Lung microvascular endothelial cell (primary cell): ENCODE measurements around the gene ITGA1. TPM values are rescaled to one million over a fixed set of nuclear protein-coding genes. Genes with fewer than 3 reads are reported as not detected.
"Not testable (repeated sequence)": the region's sequence is repeated elsewhere in the genome, so short reads cannot be mapped to it uniquely, and the experiment has no call there.

ENCODE experiments used
- DNase-seq, 2 donors: peaks; one replicate each; pipeline versions ENCODE4 v3.0.0 to v3.0.0-alpha.2; 2010; ENCODE audit warnings: low read depth in 2 of 2
- total RNA-seq: library from RNA; depleted of rRNA; stranded (reverse); fragments of >200 nt; gene quantifications from 2 replicates; pipeline ENCODE4 v1.2.1, GENCODE V29; 2014

The ITGA1 gene
- total RNA-seq, 1 donor from 2014 or later: 43.8 TPM

DNA sequence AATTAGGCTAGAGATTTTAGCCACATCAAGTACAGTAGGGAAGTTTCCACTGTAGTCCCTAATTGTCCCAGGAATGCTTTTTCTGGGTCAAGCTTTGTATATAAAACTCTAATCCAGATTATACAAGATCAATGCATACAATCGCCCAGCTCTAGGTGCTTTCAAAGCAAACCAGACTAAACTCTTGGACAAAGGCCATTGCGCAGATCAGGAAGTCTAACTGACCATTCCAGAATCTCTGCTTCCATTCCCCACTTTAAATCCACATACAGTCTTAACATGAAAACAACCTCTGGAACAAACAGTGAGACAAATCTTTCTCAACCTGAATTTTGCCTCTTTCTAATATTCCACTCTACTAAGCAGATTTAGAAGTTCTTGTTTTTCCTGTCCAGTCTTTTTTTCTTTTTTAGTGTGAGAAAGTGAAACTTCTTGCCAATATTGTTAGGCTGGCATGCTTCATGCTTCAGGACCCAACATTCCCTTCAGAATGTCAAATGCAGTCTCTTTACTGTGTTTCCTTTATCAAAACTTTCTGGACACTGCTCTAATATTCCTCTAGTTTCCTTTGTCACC lies 76.1 kb downstream of the ITGA1 start:
- DNase-seq: peak; percentile 37 to 44

DNA sequence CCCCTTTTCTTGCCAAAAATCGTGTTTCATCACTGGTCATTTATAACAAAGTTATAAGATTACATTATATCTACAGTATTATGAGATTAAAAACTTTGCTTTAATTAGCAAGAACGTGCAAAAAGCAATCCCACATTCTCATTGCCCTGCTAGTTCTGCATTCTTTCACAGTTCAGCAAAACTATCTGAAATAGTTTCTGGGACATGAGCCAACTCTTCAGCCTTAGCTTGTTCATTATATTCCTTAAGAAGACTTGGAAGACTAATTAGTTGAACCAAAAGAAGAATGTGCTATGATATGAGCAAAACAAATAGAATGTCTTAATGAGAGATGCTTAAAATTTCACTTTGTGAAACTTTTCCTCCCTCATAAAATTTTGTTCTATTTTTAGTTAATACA lies 76.7 kb downstream of the ITGA1 start:
- DNase-seq: peak in 1 of 2 donors; percentile 48

DNA sequence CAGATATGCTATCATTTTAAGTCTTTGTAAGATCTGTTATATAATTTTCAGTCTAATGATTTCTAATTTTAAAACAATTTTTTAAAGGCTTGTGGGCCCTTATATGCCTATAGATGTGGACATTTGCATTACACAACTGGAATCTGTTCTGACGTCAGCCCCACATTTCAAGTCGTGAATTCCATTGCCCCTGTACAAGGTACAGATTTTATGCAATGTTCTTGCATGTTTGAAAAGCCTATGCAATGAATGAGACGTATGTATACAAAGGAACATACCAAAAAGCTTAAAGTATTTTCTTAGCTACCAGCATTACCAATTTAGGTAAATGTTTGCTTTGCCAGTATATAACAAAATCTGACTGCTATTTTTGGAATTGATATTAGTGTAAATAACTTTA lies 77.2 kb downstream of the ITGA1 start:
- DNase-seq: no peak

DNA sequence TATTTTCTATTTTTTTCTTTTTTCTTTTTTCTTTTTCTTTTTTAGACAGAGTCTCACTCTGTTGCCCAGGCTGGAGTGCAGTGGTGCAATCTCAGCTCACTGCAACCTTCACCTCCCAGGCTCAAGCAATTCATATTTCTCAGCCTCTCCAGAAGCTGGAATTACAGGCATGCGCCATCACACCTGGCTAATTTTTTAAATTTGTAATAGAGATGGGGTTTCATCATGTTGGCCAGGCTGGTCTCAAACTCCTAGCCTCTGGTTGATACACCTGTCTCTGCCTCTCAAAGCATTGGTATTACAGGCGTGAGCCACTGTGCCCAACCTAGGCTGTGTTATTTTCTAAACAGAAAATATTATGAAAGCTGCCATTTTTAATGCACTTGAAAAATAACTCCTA lies 78.3 kb downstream of the ITGA1 start:
- not testable (repeated sequence) for DNase-seq

DNA sequence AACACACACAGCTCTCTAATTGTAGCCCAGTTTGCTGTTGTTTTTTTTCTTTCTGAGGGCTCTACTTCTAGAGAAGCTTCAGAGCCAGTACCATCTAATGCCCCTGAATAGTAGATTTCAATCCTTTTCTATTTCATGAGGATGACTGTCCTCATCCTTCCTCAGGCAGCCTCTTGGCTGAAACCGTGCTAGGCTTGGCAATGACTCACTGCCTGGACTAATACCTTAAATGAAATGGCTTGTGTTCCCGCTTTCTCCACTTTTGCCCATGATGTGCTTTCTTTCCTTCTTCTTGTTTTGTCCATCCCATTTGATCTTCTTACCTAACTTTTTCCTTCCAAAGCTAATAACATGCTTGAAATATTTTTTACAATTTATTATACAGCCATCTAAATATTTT lies 80.1 kb downstream of the ITGA1 start:
- DNase-seq: peak in 1 of 2 donors; percentile 41

DNA sequence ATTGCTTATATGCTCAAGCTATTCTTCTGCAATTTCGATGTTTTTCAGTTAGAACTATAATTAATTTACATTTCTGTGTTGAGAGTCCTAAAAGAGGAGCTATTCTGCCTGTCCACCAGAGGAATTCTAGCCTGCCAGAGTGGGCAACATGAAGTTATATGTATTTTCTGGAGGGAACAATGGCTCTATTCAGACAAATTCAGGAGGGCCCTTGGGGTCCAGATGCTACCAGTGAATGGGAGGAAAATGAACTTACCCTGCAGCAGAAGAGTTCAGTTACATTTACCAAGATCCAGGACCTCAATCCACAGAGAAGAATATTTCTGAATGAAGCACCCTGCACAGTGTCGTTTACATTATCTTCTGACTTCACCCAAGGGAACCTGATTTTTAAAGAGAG lies 80.7 kb downstream of the ITGA1 start:
- no peak for DNase-seq

DNA sequence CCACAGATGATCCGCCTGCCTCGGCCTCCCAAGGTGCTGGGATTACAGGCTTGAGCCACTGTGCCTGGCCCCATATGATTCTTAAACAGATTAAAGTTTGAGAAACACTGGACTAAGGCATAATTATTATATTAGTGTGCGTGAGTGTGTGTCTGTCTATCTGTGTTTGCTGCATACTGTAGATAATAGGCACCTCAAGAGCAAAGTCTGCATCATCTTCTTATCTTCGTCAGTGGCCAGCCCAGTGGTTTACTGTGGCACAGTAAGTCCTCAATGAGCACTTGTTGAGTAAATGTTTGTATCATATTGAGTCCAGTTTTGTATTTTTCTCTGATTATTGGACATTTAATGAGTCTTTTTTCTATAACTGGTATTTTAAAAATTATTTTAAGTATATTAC lies 81.7 kb downstream of the ITGA1 start:
- DNase-seq: no peak

DNA sequence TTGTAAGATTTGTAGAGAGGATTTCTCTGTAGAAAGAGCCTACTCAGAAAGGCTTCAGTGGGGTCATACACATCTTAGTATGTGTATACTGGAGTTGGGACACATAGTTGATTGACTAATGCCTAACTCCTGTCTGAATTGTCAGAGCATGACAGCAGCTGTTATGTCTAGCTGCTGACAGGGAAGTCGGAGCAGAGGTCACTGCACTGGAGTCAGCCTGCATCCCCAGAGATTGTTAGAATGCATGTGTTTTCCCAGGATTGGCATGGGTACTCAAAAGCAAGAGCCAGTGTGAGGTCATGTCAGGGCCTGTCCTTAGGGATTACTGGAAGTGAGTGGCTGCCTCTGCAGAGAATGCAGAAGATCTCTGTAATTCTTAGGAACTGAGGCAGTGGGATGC lies 82.7 kb downstream of the ITGA1 start:
- peak; percentile 72 to 86 for DNase-seq

DNA sequence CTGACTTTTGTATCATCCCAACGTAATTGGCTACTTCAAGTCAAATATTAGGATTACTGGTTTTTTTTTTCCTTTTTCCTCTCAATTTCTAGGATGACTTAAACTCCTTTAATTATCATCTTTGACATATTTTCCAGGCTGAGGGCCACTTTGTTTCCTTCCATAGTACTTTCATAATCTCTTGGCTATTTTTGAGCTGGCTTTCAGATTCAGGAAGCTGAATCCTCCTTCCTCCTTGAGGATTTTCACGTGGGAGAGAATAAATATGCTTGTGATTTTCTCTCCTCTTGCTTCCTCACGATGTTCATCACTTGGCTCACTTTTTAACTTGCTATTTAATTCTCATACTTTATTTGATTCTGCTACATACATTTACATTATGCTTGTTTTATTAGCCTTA lies 88.1 kb downstream of the ITGA1 start:
- DNase-seq: peak in 1 of 2 donors; percentile 49

DNA sequence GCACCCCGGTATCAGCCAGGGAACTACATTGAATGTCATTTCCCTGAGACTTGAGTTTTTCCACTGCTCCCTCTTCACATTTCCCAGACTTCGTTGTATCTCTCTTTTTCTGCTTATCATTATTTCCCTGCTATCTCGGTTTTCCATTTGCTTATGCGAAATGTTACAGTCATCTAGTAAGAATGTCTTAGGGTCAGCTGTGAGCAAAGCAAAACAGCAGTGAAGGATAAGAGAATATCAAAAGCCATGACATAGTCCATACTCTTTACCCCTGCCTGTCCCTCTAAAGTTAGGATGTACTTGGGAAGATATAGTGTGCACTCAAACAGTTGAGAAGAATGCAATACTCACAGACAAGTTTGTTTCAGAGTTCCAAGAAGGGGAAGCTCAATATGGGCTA lies 88.7 kb downstream of the ITGA1 start:
- DNase-seq: no peak

DNA sequence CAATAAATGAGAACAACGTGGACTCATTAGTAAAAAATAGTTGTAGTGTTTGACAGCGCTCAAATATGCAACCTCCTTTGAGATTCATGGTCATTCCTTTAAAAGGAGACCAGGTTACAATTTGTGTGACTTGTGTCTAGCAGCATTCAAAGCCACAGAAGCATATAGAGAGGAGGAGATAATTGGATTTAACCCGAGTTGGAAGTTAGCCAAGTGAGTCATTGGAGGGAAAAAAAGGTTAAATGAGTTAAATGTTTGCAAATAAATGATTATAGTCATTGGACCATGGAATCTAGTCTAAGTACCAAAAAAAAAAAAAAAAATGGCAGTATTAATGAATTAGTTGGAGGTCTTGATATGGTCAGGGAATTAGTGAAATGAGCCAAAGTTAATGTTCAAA lies 90.9 kb downstream of the ITGA1 start:
- peak; percentile 25 to 49 for DNase-seq

DNA sequence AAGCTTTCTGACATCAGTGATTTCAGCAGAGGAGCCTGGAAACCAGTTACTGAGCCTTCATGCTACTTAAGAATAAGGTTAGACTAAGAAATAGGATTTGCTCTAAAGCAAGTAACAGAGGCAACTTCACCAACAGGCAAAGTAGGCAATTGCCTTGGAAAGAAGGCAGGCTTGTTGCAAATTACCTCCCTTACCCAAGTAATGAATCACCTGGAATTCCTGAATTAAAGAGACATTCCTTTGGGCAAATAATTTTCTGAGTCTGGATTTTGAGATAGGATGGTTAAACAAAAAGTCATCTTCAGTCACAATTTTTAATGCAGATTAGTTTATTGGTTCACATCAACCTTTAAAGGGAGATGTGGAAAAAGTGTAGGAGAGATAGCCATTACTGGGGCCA lies 92.8 kb downstream of the ITGA1 start:
- DNase-seq: no peak

DNA sequence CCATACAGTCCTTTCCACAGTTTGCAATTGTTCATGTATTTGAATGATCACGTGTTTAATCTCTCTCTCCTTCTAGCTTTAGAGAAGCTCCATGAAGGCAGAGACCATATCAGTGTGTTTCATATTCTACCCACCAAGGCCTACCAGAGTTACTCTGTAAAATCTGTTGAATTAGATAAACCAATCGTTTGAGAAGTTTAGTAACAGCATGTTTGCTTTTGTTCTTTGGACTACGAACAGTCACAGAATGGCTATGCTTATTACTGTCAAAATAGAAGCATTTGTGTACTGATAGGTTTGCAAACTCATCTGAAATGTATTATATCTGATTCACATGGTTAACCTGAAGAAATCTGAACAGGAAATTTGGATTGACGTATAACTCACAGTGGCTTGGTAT lies 93.8 kb downstream of the ITGA1 start:
- DNase-seq: no peak

DNA sequence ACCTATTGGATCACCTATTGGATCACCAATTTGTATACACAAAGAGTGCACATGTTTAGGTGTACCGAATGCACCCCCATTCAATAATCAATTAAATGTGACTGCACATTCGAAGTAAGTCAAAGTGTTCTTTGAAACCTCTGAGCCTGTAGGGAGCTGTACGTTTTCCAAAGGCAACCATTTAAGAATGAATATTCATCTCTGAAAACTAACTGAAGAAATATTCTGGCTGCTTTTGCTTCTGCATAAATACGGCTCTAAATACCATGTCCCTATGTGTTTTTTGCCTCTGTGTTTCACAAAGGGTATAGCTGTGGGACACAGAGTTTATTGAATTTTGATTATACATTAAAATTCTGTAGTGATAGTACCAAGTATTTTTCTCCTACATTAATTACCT lies 95.4 kb downstream of the ITGA1 start:
- no peak for DNase-seq

DNA sequence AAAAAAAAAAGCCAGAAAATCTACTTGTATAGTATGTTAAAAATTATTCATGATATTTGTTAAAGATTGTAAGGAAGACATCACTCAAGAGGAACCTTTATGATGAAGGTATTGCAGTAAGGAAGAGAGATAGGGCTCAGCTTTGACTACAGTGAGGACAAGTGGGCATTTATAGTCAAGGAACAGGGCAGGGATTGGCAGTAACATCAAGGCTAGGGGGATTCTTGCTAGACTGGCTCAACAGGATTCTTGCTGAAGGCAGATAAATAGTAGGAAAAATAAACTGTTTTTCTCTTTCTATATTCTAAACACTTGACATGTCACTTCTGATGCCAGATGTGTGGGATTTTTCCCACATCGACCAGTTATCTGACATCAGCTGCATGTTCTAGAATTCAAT lies 96.7 kb downstream of the ITGA1 start:
- no peak for DNase-seq

DNA sequence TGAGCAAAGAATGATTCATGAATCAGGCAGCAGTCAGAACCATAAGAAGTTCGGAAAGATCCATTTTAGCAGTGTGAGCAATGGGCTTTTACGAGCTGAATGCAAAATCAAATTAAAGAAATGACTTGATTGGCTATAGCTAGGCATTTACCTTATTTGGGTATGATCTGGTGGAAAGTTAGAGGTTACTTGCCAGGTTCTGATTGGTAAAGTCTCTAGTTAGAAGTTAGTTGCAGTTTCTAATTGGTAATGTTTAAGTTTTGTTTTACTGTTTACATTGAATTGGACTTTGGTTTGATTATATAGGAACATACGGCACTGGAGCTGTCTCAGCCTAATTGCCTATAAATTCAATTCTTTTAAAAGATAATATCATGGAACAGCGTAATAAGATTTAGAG lies 97.9 kb downstream of the ITGA1 start:
- DNase-seq: no peak

DNA sequence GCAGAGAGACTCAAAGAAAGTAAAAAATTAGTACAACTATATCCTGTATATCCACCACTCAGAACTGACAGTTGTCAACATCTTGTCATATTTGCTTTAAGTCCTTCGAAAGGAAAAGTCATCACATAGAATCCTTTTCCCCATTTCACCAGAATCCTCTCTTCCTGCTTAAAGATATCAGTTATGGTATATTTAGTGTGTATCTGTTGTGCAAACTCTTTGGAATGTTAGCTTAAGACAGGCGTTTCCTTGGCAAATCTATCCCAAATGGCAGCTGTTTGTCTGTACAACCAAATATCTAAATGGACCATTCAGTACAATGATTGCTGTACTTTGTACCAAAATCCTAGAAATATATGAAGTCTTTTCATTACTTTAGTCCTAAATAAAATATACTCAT lies 98.5 kb downstream of the ITGA1 start:
- no peak for DNase-seq

DNA sequence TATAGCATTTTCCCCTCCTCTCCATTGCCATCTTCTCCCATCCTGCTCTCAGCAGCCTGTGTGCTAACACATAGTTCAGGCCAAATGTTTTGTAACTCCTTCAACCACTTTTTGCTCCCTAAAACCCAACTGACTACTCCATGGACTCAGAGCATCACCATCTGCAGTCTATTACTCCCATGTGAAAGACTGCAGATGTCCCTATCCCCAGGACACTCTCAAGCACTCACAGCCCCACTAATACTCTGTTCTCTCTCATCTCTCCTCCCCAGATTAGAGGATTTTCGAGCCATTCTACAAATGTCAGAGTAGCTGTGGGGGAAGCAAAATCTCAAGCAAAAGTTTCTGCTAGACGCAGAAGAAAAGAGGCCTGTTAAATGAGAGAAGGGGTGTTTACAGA lies 99.3 kb downstream of the ITGA1 start:
- no peak for DNase-seq

DNA sequence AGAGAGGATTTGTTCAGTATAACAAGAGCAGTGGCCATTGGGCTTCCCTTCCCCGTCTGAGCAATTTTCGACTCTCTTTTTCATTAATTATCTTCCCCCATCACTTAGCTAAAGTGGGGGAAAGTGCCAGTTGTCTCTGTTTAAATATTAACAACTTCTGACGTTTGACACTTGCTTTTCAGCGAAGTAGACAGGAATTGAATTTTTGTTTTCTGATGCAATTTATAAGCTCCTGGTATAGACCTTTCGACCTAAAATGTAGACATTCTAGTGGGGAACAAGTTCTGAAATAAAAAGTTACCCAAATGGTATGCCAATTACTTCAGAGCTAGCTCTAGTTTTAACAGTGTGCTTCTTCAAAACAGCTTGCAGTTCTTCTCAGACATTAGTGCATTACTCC lies 100.6 kb downstream of the ITGA1 start:
- DNase-seq: no peak

DNA sequence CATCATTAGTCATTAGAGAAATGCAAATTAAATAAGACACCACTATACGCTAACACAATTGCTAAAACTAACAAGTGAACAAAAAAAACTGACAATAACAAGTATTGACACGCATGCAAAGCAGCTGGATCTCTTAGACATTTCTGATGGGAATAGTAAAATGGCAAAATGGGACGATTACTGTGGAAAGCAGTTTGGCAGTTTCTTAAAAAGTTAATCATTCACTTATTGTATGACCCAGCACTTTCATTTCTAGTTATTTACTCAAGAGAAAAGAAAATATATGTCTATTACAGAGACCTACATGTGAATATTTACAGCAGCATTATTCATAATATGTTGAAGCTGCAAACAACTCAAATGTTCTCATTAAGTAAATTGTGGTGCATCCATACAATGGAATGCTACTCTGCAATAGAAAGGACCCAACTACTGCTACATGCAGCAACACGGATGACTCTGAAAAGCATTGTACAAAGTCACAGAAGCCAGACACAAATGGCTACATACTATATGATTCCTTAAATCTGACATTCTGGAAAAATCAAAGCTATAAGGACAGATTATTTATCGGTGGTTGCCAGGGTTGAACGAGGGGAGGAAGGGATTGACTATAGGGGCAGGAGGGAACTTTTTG lies 104.6 kb downstream of the ITGA1 start:
- DNase-seq: no peak

DNA sequence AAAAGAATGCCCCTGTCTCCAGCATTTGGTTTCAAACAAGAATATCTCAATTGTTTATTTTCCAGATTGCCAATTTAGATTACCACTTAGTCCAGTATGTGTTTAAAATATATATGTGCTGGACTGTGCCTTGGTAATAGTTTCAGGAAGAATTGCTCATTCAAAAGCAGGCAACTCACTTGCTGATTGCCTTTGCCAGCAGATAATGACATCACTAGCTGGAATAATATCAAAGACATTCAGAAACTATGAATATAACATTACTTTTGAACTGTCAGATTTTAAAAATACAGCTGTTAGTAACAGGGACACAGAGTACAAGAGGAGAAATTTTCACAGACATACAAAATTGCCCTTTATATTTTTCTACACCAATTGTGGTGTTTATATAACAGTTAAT lies 105.4 kb downstream of the ITGA1 start:
- DNase-seq: peak; percentile 68 to 83

DNA sequence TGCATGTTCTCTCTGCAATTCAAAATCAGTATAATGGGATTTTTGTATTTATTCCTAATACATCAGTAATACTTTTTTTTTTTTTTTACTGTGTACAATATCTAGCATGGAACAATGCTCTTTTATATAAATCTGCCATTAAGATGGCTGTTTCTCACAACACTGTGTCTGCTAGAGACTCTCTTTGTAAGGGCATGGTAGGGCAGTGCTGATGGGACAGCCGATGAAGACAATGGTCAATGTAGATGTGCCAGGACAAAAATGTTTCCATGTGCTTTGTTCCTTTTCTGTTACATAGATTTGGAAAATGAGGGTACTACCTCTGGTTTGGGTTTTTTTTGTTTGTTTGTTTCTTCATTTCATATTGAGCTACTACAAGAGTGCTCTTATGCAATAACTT lies 106.1 kb downstream of the ITGA1 start:
- DNase-seq: no peak

DNA sequence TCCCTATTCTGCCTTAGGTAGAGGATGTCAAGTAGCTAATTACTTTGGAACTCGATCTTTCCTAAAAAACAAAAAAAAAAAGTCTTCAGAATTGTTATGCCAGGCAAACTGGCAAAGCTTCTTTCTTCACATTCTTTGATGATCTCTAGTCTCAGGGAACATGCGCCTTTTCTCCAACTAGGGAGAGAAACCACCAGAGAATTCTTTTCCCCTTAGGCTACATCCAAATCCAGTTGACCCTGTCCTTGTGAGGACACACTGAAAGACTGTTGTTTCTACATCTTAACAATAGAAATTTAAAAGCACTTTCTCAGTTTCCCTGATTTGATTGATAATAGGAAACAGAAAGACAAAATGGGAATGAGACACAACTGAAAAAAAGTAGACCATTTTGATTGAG lies 106.7 kb downstream of the ITGA1 start:
- no peak for DNase-seq

DNA sequence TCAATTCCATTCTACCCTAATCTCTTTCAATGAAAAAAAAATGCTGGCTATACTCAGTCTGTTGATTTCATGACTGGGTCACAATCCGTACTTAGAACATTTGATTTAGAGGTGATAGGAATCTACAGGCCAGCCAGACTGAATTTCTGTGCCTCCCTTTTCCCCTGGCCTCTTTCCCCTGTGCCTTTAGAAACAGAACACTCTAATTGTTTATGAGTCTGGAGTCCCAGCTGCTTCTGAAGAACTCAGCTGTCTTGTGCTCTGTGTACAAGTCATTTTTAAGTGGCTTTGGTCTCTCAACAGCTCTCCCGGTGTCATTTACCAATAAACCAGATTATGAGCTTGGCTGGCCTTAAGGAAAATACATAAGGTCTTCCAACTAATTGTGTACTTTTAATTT lies 107.4 kb downstream of the ITGA1 start:
- no peak for DNase-seq
